ENCODE data around the gene PLEKHH3. TPM values are rescaled to one million over a fixed set of nuclear protein-coding genes. Genes with fewer than 3 reads are reported as not detected.

PLEKHH3 gene
- polyA plus RNA-seq, 1 of the 3 experiments (the other 2 are of a cell fraction), result 12.8 TPM

- H3K27me3 ChIP-seq (ENCODE audit: insufficient read depth), result no peaks in the 10 kb centered on the region
- CTCF ChIA-PET, result interaction anchor here (0.9 kb wide), 1 partner anchor 64 kb away, joined by 3 read pairs; no protein-coding TSS in a partner anchor
- H2AFZ ChIP-seq (ENCODE audit: low read depth), result no peak overlapping the region
- no peaks in the 10 kb centered on the region; a peak in 1 of 4 replicates for H3K4me1 ChIP-seq (ENCODE audit: control insufficient read depth in 1 of 2, insufficient read depth in 2 of 2, low read depth in 1 of 2, low read length in 1 of 2)
- no peak overlapping the region for H3K9ac ChIP-seq
- no peak overlapping the region for H3K4me3 ChIP-seq (ENCODE audit: low read depth in 2 of 2, low read length in 1 of 2)
- no peaks in the 10 kb centered on the region for H3K36me3 ChIP-seq (replicated peaks in 1 of 2; ENCODE audit: control insufficient read depth in 1 of 2, insufficient read depth in 2 of 2, low read length in 1 of 2)
- no peak overlapping the region for H3K27ac ChIP-seq (ENCODE audit: low read depth in 2 of 2, low read length in 1 of 2)
- no peaks in the 10 kb centered on the region for H3K9me3 ChIP-seq
- H3F3A ChIP-seq (replicated peaks; ENCODE audit: insufficient read depth), result no peaks in the 10 kb centered on the region
- TF ChIP-seq GATA2 (CRISPR knock-in tag; IDR thresholded peaks at IDR 0.05), result no peak
- TF ChIP-seq EZH2phosphoT487 (IDR thresholded peaks at IDR 0.05; ENCODE audit: borderline replicate concordance, low read depth), result no peak
- TF ChIP-seq RCOR1 (IDR thresholded peaks at IDR 0.05; ENCODE audit: low read length), result no peak
- TF ChIP-seq TCF12 (IDR thresholded peaks at IDR 0.05), result no peak
- TF ChIP-seq NFIC (IDR thresholded peaks at IDR 0.05; ENCODE audit: borderline replicate concordance), result no peak
- TF ChIP-seq RFX5 (IDR thresholded peaks at IDR 0.05; ENCODE audit: low read length), result no peak
- TF ChIP-seq USF1 (IDR thresholded peaks at IDR 0.05; ENCODE audit: borderline replicate concordance, low read depth), result no peak
- TF ChIP-seq MXI1 (IDR thresholded peaks at IDR 0.05; ENCODE audit: low read depth, low read length), result no peak
- TF ChIP-seq JUND (IDR thresholded peaks at IDR 0.05), result no peak
- no peak for TF ChIP-seq ELF1 (IDR thresholded peaks at IDR 0.05)
- TF ChIP-seq NRF1 (IDR thresholded peaks at IDR 0.05; ENCODE audit: low read depth, low read length), result no peak
- TF ChIP-seq IRF3 (IDR thresholded peaks at IDR 0.05; ENCODE audit: low read depth, low read length), result no peak
- no peak for DNase-seq
- H3K79me2 ChIP-seq (ENCODE audit: insufficient read depth), result no peaks in the 10 kb centered on the region
- H4K20me1 ChIP-seq (ENCODE audit: insufficient read depth), result no peaks in the 10 kb centered on the region
- POLR2A ChIA-PET, result no interaction called here
- WGBS (ENCODE audit: low lambda C conversion rate), result 15% methylated on average over 2 of the region's 2 CpGs
- H3K9me2 ChIP-seq, result no peaks in the 10 kb centered on the region
- H3K4me2 ChIP-seq, result no peak overlapping the region
Measured at GRCh38 chr17:42642336-42642735, 34.5 kb downstream of the PLEKHH3 start.

- Histone ChIP-seq H3K4me1 (ENCODE audit: control insufficient read depth in 1 of 2, insufficient read depth in 2 of 2, low read depth in 1 of 2, low read length in 1 of 2) (no peaks in the 10 kb centered on the region; a peak in 1 of 4 replicates), H3K27ac (ENCODE audit: low read depth in 2 of 2, low read length in 1 of 2) (no peak overlapping the region), H3K4me3 (ENCODE audit: low read depth in 2 of 2, low read length in 1 of 2) (no peak overlapping the region), H3K9me3 (no peaks in the 10 kb centered on the region), H4K20me1 (ENCODE audit: insufficient read depth) (no peaks in the 10 kb centered on the region), H3K9ac (no peak overlapping the region), H2AFZ (ENCODE audit: low read depth) (no peak overlapping the region), H3K36me3 (replicated peaks in 1 of 2; ENCODE audit: control insufficient read depth in 1 of 2, insufficient read depth in 2 of 2, low read length in 1 of 2) (no peaks in the 10 kb centered on the region), H3K9me2 (no peaks in the 10 kb centered on the region), H3K79me2 (ENCODE audit: insufficient read depth) (no peaks in the 10 kb centered on the region), H3K4me2 (no peak overlapping the region), H3F3A (replicated peaks; ENCODE audit: insufficient read depth) (no peaks in the 10 kb centered on the region), H3K27me3 (ENCODE audit: insufficient read depth) (no peaks in the 10 kb centered on the region)
- POLR2A ChIA-PET, result no interaction called here
- 86% methylated on average over 4 of the region's 4 CpGs for WGBS (ENCODE audit: low lambda C conversion rate)
- TF ChIP-seq RFX5 (IDR thresholded peaks at IDR 0.05; ENCODE audit: low read length) (no peak), ZBTB33 (IDR thresholded peaks at IDR 0.05; ENCODE audit: borderline replicate concordance, low read depth) (no peak)
- CTCF ChIA-PET, result no interaction called here
- DNase-seq, result no peak
Measured at GRCh38 chr17:42640121-42640520, 36.7 kb downstream of the PLEKHH3 start.
